Fibroblast of skin of abdomen (primary cell): ENCODE results near the gene LYRM4.

Source experiments
- DNase-seq: peaks from one replicate; pipeline ENCODE4 v3.0.0-alpha.2; 2013

LYRM4 gene

GRCh38 chr6:5172041-5172653 is 88.6 kb downstream of the LYRM4 start:
- DNase-seq = no peak

- no peak for DNase-seq
Observed at GRCh38 chr6:5167501-5167900, 93.2 kb downstream of the LYRM4 start.

- no peak for DNase-seq
Observed at GRCh38 chr6:5164092-5164491, 96.7 kb downstream of the LYRM4 start.

GRCh38 chr6:5163247-5163646 is 97.5 kb downstream of the LYRM4 start:
- DNase-seq = no peak

- no peak for DNase-seq
Observed at GRCh38 chr6:5162355-5162754, 98.4 kb downstream of the LYRM4 start.

GRCh38 chr6:5160206-5160605 is 100.5 kb downstream of the LYRM4 start:
- no peak for DNase-seq

- DNase-seq = no peak
Observed at GRCh38 chr6:5159162-5159561, 101.6 kb downstream of the LYRM4 start.

- DNase-seq = no peak
Observed at GRCh38 chr6:5158180-5158579, 102.6 kb downstream of the LYRM4 start.

GRCh38 chr6:5157621-5158138 is 103.1 kb downstream of the LYRM4 start:
- DNase-seq = no peak

GRCh38 chr6:5156627-5157026 is 104.1 kb downstream of the LYRM4 start:
- no peak for DNase-seq

- DNase-seq = no peak
Observed at GRCh38 chr6:5155906-5156305, 104.8 kb downstream of the LYRM4 start.

GRCh38 chr6:5153186-5153585 is 107.6 kb downstream of the LYRM4 start:
- DNase-seq = no peak

GRCh38 chr6:5152460-5152859 is 108.3 kb downstream of the LYRM4 start:
- DNase-seq = no peak

GRCh38 chr6:5151955-5152401 is 108.8 kb downstream of the LYRM4 start:
- DNase-seq = peak; percentile 93

- no peak for DNase-seq
Observed at GRCh38 chr6:5151360-5151954, 109.3 kb downstream of the LYRM4 start.

GRCh38 chr6:5150551-5151075 is 110.1 kb downstream of the LYRM4 start:
- DNase-seq = peak; percentile 71

- no peak for DNase-seq
Observed at GRCh38 chr6:5149891-5150290, 110.9 kb downstream of the LYRM4 start.

GRCh38 chr6:5149159-5149704 is 111.5 kb downstream of the LYRM4 start:
- no peak for DNase-seq

GRCh38 chr6:5146398-5146797 is 114.4 kb downstream of the LYRM4 start:
- DNase-seq = no peak

GRCh38 chr6:5143634-5144311 is 117.0 kb downstream of the LYRM4 start:
- peak; percentile 76 for DNase-seq

GRCh38 chr6:5142915-5143314 is 117.8 kb downstream of the LYRM4 start:
- no peak for DNase-seq

GRCh38 chr6:5142131-5142530 is 118.6 kb downstream of the LYRM4 start:
- no peak for DNase-seq

- DNase-seq = no peak
Observed at GRCh38 chr6:5141046-5141445, 119.7 kb downstream of the LYRM4 start.
